ENCODE data around the gene TP53I13. TPM values are rescaled to one million over a fixed set of nuclear protein-coding genes. Genes with fewer than 3 reads are reported as not detected.
A peak's percentile ranks its signal among the peaks of the same experiment; 100 is the strongest.

Gene TP53I13
- total RNA-seq, 1 donor from 2014 or later: 78.8 TPM

- TF ChIP-seq, protein P1, sequence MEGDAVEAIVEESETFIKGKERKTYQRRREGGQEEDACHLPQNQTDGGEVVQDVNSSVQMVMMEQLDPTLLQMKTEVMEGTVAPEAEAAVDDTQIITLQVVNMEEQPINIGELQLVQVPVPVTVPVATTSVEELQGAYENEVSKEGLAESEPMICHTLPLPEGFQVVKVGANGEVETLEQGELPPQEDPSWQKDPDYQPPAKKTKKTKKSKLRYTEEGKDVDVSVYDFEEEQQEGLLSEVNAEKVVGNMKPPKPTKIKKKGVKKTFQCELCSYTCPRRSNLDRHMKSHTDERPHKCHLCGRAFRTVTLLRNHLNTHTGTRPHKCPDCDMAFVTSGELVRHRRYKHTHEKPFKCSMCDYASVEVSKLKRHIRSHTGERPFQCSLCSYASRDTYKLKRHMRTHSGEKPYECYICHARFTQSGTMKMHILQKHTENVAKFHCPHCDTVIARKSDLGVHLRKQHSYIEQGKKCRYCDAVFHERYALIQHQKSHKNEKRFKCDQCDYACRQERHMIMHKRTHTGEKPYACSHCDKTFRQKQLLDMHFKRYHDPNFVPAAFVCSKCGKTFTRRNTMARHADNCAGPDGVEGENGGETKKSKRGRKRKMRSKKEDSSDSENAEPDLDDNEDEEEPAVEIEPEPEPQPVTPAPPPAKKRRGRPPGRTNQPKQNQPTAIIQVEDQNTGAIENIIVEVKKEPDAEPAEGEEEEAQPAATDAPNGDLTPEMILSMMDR (conservative IDR thresholded peaks at IDR 0.05; ENCODE audit: low read depth, low read length): no peak
- no peak overlapping the region for H3K4me3 ChIP-seq (ENCODE audit: low read depth, low read length)
- DNase-seq (ENCODE audit: low read depth): no peak
Measured at GRCh38 chr17:29615048-29615385, 46.5 kb downstream of the TP53I13 start.

DNA sequence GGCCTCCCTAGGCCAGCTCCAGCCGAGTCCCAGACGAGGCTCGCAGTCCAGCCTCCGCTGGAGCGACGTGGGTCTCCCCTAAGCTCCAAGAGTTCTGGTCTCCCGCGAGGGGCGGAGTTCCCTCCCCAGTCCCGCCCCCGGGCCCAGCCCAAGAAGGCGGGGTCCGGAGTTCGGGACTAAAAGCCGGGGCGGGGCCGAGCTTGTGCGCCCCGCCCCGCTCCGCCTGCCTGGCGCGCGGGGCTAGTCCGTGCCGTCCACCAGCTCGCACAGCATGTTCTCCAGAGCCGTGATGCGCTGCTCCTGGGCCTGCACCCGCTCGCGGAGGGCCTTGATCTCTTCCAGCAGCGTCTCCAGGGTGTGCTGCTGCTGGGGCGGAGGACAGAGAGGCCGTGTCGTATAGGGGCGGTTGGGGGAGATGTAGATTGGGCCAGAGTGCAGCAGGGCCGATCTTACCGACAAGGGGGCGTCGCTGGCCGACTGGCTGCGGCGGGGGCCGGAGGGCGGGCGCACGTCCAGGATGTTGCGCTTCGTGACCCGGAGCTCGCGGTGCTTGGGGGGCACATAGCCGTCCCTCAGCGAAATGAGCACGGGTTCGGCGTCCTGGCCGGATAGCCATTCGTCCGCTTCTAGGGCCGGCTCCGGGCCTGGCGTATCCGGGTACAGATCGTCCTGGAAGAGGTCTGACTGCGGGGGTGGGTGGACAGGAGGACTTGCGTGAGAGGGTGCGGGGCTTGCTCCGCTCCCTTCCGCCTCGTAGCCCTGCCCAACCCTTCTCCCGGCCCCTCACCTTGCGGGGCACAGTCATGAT lies 47.2 kb downstream of the TP53I13 start:
- no peak for DNase-seq (ENCODE audit: low read depth)
- TF ChIP-seq, protein P1 (conservative IDR thresholded peaks at IDR 0.05; ENCODE audit: low read depth, low read length): no peak
- peak overlapping the region; percentile 39 for H3K4me3 ChIP-seq (ENCODE audit: low read depth, low read length)

DNA sequence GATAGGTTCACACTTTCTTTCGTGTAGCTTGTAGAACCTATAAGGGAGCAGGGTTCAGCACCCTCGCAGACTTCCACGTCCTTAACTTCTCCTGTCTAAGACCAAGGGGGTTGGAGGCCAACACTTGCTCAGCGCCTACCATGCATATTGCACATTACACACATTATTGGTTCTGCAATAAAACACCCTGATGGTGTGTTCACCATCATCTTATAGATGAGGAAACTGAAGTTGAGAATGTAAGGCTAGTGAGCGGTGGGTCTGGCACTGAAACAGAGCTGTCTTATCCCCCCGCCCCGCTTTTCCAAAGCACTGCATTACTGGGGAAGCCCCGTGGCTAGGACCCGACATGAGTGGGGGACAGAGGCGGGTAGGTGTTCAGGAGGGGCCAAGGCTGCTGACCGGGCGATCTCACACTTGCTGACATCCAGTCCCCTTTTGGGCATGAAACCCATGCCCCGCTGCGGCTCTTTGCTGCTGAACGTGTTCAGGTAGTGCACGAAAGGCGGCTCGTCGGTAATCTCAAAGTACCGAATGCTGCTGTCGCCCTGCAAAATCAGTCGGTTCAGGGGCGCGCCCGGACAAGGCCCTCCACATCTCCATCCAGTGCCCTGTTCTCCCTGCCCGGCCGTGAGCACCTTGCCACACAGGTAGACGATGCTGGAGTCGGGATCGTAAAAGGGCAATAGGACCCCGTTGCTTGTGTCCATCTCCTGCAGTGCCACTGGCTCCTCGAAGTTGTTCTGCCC lies 48.0 kb downstream of the TP53I13 start:
- H3K4me3 ChIP-seq (ENCODE audit: low read depth, low read length): peak overlapping the region; percentile 39
- TF ChIP-seq, protein P1 (conservative IDR thresholded peaks at IDR 0.05; ENCODE audit: low read depth, low read length): no peak
- no peak for DNase-seq (ENCODE audit: low read depth)

DNA sequence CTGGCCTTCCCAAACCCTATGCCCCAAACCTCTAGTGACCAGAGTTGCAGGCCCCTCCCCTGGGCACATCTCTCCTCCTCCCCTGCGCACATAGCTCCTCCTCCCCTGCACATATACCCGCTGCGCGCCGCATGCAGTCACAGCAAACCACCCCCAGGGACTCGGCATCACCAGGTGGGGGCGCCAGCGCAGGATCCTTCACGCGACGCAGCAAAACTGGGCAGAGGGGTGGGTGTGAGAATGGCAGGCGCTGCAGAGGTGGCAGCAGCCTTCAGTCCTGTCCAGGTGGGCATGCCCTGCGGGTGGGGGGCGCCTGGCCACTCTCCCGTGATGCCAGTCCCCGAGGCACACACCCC lies 48.6 kb downstream of the TP53I13 start:
- peak overlapping the region; percentile 46 for H3K4me3 ChIP-seq (ENCODE audit: low read depth, low read length)
- no peak for DNase-seq (ENCODE audit: low read depth)
- TF ChIP-seq, protein P1 (conservative IDR thresholded peaks at IDR 0.05; ENCODE audit: low read depth, low read length): peak; percentile 75

- H3K4me3 ChIP-seq (ENCODE audit: low read depth, low read length): peak overlapping the region; percentile 46
- no peak for DNase-seq (ENCODE audit: low read depth)
- TF ChIP-seq, protein P1 (conservative IDR thresholded peaks at IDR 0.05; ENCODE audit: low read depth, low read length): peak; percentile 67
Measured at GRCh38 chr17:29617481-29618271, 49.2 kb downstream of the TP53I13 start.

DNA sequence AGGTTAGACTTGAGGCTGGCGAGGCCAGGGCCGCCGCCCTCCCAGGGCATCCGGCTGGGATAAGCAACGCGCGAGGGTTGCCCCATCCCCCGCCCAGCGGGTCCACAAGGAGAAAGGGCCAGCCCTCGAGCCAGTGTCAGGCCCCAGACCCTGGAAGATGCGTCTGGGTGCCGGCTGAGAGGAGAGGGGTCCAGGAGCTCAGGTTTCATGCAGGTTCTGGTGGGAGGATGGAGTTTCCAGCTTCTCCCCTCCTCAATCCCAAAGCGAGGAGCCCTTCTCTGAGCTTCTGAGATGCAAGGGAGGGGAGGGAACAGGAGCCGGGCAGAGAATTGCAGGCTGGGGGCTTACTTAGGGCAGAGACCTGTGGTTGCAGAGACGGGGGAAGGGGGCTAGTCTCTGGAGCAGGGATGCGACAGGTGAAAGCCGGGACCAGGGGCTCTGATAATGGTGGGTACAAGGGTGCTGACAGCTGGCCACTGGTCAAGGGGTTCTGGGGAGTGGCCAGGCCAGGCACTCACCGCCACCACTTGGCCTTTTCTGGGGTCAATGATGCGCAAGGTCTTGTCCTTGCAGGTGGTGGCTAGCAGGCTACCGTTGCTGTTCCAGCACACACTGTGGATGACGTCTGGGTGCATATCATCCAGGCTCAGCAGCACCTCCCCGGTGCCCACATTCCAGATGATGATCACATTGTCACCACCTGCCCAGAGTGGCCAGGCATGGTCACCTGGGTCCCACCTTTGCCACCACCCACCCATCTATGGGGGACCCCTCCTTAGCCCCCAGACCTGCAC lies 50.0 kb downstream of the TP53I13 start:
- TF ChIP-seq, protein P1 (conservative IDR thresholded peaks at IDR 0.05; ENCODE audit: low read depth, low read length): no peak
- DNase-seq (ENCODE audit: low read depth): no peak
- peak overlapping the region; percentile 46 for H3K4me3 ChIP-seq (ENCODE audit: low read depth, low read length)

All from epithelial cell of proximal tubule (primary cell).